ENCODE measurements around the gene ARMC5. TPM values are rescaled to one million over a fixed set of nuclear protein-coding genes. Genes with fewer than 3 reads are reported as not detected.

Gene ARMC5
- total and polyA plus RNA-seq, 9 of the 15 experiments (the other 6 are each of a cell fraction or from before 2014, with no cell fraction given): 0.11 to 13.5 (median 2.1) TPM

DNA sequence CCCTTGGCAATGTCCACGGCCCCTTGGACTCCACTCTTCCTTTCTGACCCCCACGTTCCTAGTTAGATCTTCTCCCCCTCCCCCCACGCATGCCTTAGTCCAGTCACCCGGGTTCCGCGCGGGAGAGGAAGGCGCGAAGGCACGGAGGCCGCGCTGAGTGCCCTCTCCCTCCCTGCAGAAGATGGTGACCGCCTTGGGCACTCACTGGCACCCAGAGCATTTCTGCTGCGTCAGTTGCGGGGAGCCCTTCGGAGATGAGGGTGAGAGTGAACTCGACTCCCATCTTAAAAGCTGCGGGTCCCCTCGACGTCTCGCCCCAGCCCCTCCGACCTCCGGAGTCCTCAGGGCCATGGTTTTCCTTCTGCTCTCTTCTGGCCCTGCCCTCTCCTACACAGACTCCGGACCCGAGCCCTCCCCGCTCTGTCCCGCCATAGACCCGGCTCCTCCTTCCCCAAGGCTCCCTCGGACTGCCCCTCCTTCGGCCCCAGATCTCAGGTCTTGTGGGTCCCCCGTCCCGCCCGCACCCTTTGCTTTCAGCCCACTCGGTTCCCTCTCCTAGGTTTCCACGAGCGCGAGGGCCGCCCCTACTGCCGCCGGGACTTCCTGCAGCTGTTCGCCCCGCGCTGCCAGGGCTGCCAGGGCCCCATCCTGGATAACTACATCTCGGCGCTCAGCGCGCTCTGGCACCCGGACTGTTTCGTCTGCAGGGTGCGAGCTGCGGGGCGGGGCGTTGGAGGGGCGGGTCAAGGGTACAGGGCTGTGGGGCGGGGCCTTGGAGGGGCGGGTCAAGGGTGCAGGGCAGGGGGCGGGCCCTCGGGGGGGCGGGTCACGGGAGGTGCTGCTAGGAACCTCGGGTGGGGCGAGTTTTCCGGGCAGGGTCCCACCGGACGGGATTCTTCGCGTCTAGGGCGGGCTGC is 17.3 kb downstream of the ARMC5 start (continued):
- TF ChIP-seq ZEB2 (IDR thresholded peaks at IDR 0.05) (no peak), MAZ (CRISPR knock-in tag; conservative IDR thresholded peaks at IDR 0.05 in 1 of 2, IDR thresholded peaks at IDR 0.05 in 1 of 2) (0 out of 4 replicates have a peak, but pooled peaks of 1 of the 2 experiments have one; percentile 5), KDM2B (CRISPR knock-in tag; IDR thresholded peaks at IDR 0.05) (peak; percentile 49; the same call in 1 of the 2 replicates), HMGN3 (IDR thresholded peaks at IDR 0.05; ENCODE audit: borderline replicate concordance, extremely low read depth, insufficient read length, low read depth, low read length) (peak; percentile 30), WHSC1 (IDR thresholded peaks at IDR 0.05; ENCODE audit: low read length) (no peak), ZNF699 (CRISPR knock-in tag; IDR thresholded peaks at IDR 0.05; ENCODE audit: insufficient replicate concordance) (no peak), CBX8 (IDR thresholded peaks at IDR 0.05; ENCODE audit: borderline replicate concordance, extremely low read depth, low read depth, low read length, poor library complexity, severe bottlenecking) (no peak), SIN3B (IDR thresholded peaks at IDR 0.05; ENCODE audit: low read depth) (no peak), BRD4 (IDR thresholded peaks at IDR 0.05) (no peak), PTRF (tag; IDR thresholded peaks at IDR 0.05) (no peak), CSDE1 (IDR thresholded peaks at IDR 0.05) (no peak), SP2 (IDR thresholded peaks at IDR 0.05; ENCODE audit: extremely low read depth, low read depth, low read length, poor library complexity, severe bottlenecking) (no peak), ZNF121 (CRISPR knock-in tag; conservative IDR thresholded peaks at IDR 0.05) (no peak), CBX1 (IDR thresholded peaks at IDR 0.05; ENCODE audit: low read depth) (no peak), CTBP1 (IDR thresholded peaks at IDR 0.05; ENCODE audit: borderline replicate concordance) (no peak), SREBF2 (CRISPR knock-in tag; IDR thresholded peaks at IDR 0.05) (no peak), MTF1 (CRISPR knock-in tag; IDR thresholded peaks at IDR 0.05; ENCODE audit: borderline replicate concordance) (no peak), DIDO1 (tag; IDR thresholded peaks at IDR 0.05; ENCODE audit: low read depth) (no peak)
- TF ChIP-seq, protein P1, sequence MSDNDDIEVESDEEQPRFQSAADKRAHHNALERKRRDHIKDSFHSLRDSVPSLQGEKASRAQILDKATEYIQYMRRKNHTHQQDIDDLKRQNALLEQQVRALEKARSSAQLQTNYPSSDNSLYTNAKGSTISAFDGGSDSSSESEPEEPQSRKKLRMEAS (CRISPR knock-in tag; IDR thresholded peaks at IDR 0.05): peak; percentile 35; the same call in 1 of the 2 replicates
- TF ChIP-seq, protein P2, sequence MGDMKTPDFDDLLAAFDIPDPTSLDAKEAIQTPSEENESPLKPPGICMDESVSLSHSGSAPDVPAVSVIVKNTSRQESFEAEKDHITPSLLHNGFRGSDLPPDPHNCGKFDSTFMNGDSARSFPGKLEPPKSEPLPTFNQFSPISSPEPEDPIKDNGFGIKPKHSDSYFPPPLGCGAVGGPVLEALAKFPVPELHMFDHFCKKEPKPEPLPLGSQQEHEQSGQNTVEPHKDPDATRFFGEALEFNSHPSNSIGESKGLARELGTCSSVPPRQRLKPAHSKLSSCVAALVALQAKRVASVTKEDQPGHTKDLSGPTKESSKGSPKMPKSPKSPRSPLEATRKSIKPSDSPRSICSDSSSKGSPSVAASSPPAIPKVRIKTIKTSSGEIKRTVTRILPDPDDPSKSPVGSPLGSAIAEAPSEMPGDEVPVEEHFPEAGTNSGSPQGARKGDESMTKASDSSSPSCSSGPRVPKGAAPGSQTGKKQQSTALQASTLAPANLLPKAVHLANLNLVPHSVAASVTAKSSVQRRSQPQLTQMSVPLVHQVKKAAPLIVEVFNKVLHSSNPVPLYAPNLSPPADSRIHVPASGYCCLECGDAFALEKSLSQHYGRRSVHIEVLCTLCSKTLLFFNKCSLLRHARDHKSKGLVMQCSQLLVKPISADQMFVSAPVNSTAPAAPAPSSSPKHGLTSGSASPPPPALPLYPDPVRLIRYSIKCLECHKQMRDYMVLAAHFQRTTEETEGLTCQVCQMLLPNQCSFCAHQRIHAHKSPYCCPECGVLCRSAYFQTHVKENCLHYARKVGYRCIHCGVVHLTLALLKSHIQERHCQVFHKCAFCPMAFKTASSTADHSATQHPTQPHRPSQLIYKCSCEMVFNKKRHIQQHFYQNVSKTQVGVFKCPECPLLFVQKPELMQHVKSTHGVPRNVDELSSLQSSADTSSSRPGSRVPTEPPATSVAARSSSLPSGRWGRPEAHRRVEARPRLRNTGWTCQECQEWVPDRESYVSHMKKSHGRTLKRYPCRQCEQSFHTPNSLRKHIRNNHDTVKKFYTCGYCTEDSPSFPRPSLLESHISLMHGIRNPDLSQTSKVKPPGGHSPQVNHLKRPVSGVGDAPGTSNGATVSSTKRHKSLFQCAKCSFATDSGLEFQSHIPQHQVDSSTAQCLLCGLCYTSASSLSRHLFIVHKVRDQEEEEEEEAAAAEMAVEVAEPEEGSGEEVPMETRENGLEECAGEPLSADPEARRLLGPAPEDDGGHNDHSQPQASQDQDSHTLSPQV (IDR thresholded peaks at IDR 0.05): no peak
- TF ChIP-seq, protein P3, sequence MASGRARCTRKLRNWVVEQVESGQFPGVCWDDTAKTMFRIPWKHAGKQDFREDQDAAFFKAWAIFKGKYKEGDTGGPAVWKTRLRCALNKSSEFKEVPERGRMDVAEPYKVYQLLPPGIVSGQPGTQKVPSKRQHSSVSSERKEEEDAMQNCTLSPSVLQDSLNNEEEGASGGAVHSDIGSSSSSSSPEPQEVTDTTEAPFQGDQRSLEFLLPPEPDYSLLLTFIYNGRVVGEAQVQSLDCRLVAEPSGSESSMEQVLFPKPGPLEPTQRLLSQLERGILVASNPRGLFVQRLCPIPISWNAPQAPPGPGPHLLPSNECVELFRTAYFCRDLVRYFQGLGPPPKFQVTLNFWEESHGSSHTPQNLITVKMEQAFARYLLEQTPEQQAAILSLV (tag; IDR thresholded peaks at IDR 0.05): no peak
